ENCODE data around the gene UFD1. TPM values are rescaled to one million over a fixed set of nuclear protein-coding genes. Genes with fewer than 3 reads are reported as not detected.
"Not testable (repeated sequence)": the region's sequence is repeated elsewhere in the genome, so short reads cannot be mapped to it uniquely, and the experiment has no call there.

Gene UFD1
- total and polyA plus RNA-seq, 2 donors (not counting 1 experiment from before 2014, with no cell fraction given) = 43.5 to 70.1 TPM

GRCh38 chr22:19446603-19447329, 32.2 kb downstream of the UFD1 start:
- Histone ChIP-seq H2AFZ (ENCODE audit: insufficient read depth, low read depth, low read length, poor library complexity, severe bottlenecking) (peak overlapping the region; percentile 76), H3K4me3 (ENCODE audit: control extremely low read depth in 1 of 5, extremely low read depth in 1 of 5, insufficient read depth in 1 of 5, low read depth in 2 of 5, low read length in 4 of 5) (peak overlapping the region; percentile 65 to 80 (median 79)), H3K27me3 (replicated peaks in 1 of 4; ENCODE audit: control extremely low read depth in 1 of 4, control insufficient read depth in 3 of 4, insufficient read depth in 4 of 4, low read length in 3 of 4) (no peaks in the 10 kb centered on the region), H3K9ac (ENCODE audit: low read length) (peak overlapping the region; percentile 84), H4K20me1 (ENCODE audit: control insufficient read depth, insufficient read depth, low read length, poor library complexity, severe bottlenecking) (peaks cover 21% of the 10 kb centered on the region), H3K36me3 (replicated peaks in 1 of 2; ENCODE audit: control extremely low read depth in 1 of 2, control insufficient read depth in 1 of 2, extremely low read depth in 1 of 2, insufficient read depth in 2 of 2, low read length in 1 of 2) (peaks cover 0 to 43% of the 10 kb centered on the region in 2 experiments), H3K79me2 (ENCODE audit: control insufficient read depth, insufficient read depth, low read length) (peaks cover 70% of the 10 kb centered on the region), H3K9me3 (ENCODE audit: control extremely low read depth in 1 of 3, control insufficient read depth in 2 of 3, insufficient read depth in 1 of 3, low read length in 2 of 3) (no peaks in the 10 kb centered on the region), H3K27ac (ENCODE audit: low read length in 2 of 2) (peak overlapping the region; percentile 92 to 96), H3K4me2 (replicated peaks; ENCODE audit: low read depth, low read length, poor library complexity, severe bottlenecking) (peak overlapping the region; percentile 82), H3K4me1 (ENCODE audit: control insufficient read depth in 2 of 2, insufficient read depth in 2 of 2, low read length in 2 of 2) (peaks cover 16 to 27% of the 10 kb centered on the region in 2 donors)
- ChIA-PET CTCF (interaction anchor here (1.0 to 1.8 kb wide), 5 partner anchors 14 to 155 kb away, joined by 3 to 4 read pairs (median 3); partner anchors contain the start of genes CDC45 and MRPL40), POLR2A (interaction anchor here (0.6 to 4.5 kb wide), 7 partner anchors 13 to 273 kb away, joined by 3 to 29 read pairs (median 3); partner anchors contain the start of genes CLTCL1, HIRA, MRPL40 and SLC25A1)
- TF ChIP-seq EZH2 (IDR thresholded peaks at IDR 0.05; ENCODE audit: borderline replicate concordance, insufficient read depth, low read depth, low read length, poor library complexity, severe bottlenecking) (no peak), CTCF (IDR thresholded peaks at IDR 0.05) (no peak)
- intact Hi-C loops (cut with micrococcal nuclease) = loop anchor here (1.0 to 5.0 kb wide), 6 partner anchors 14 to 324 kb away; partner anchors contain the start of genes CDC45, CLTCL1, DGCR2 and MRPL40
- Mint-ChIP-seq H3K4me3 (peak overlapping the region; percentile 99), H3K27me3 (no peaks in the 10 kb centered on the region), H3K4me1 (peaks cover 42% of the 10 kb centered on the region), H3K9me3 (ENCODE audit: insufficient read depth) (no peaks in the 10 kb centered on the region), H3K27ac (peak overlapping the region; percentile 98)
- DNase-seq (no peak), ATAC-seq (ENCODE audit: low read depth) (no peak)
- WGBS (ENCODE audit: insufficient coverage) = 37% methylated on average over 19 of the region's 22 CpGs

- 100% methylated on average over 3 of the region's 9 CpGs for WGBS (ENCODE audit: insufficient coverage)
- CTCF ChIA-PET = interaction anchor here (0.9 to 1.6 kb wide), 3 partner anchors 10 to 32 kb away, joined by 3 to 4 read pairs (median 3); no protein-coding TSS in a partner anchor
Measured at GRCh38 chr22:19445279-19445982, 33.6 kb downstream of the UFD1 start.

More at GRCh38 chr22:19445279-19445982, 33.6 kb downstream of the UFD1 start:
- Histone ChIP-seq H3K79me2 (ENCODE audit: control insufficient read depth, insufficient read depth, low read length) (peaks cover 78% of the 10 kb centered on the region), H3K36me3 (replicated peaks in 1 of 2; ENCODE audit: control extremely low read depth in 1 of 2, control insufficient read depth in 1 of 2, extremely low read depth in 1 of 2, insufficient read depth in 2 of 2, low read length in 1 of 2) (peaks cover 0 to 40% of the 10 kb centered on the region in 2 experiments), H4K20me1 (ENCODE audit: control insufficient read depth, insufficient read depth, low read length, poor library complexity, severe bottlenecking) (peaks cover 22% of the 10 kb centered on the region), H3K4me1 (ENCODE audit: control insufficient read depth in 2 of 2, insufficient read depth in 2 of 2, low read length in 2 of 2) (peaks cover 16 to 27% of the 10 kb centered on the region in 2 donors)
- Mint-ChIP-seq H3K4me3 (peak overlapping the region; percentile 67), H3K4me1 (peaks cover 45% of the 10 kb centered on the region), H3K27ac (peak overlapping the region; percentile 62)
- not testable (repeated sequence) for H3K9ac ChIP-seq (ENCODE audit: low read length); H3K27ac ChIP-seq (ENCODE audit: low read length in 2 of 2); DNase-seq; H3K4me2 ChIP-seq (replicated peaks; ENCODE audit: low read depth, low read length, poor library complexity, severe bottlenecking); H3K27me3 ChIP-seq (replicated peaks in 1 of 4; ENCODE audit: control extremely low read depth in 1 of 4, control insufficient read depth in 3 of 4, insufficient read depth in 4 of 4, low read length in 3 of 4); H3K9me3 ChIP-seq (ENCODE audit: control extremely low read depth in 1 of 3, control insufficient read depth in 2 of 3, insufficient read depth in 1 of 3, low read length in 2 of 3); H2AFZ ChIP-seq (ENCODE audit: insufficient read depth, low read depth, low read length, poor library complexity, severe bottlenecking); ATAC-seq (ENCODE audit: low read depth); H3K9me3 Mint-ChIP-seq (ENCODE audit: insufficient read depth); H3K4me3 ChIP-seq (ENCODE audit: control extremely low read depth in 1 of 5, extremely low read depth in 1 of 5, insufficient read depth in 1 of 5, low read depth in 2 of 5, low read length in 4 of 5); H3K27me3 Mint-ChIP-seq
- intact Hi-C loops (cut with micrococcal nuclease) = loop anchor here (5.0 kb wide), 2 partner anchors 187 to 323 kb away; partner anchors contain the start of gene DGCR2
- POLR2A ChIA-PET = interaction anchor here (0.7 to 4.5 kb wide), 2 partner anchors 12 to 96 kb away, joined by 3 to 29 read pairs; partner anchors contain the start of genes HIRA and MRPL40
